CD4-positive, alpha-beta T cell (primary cell): Measurements from ENCODE around the gene ARHGAP15. TPM values are rescaled to one million over a fixed set of nuclear protein-coding genes. Genes with fewer than 3 reads are reported as not detected.

Experiments
- ATAC-seq: fragments of 200-7000 bp; cut with Tn5 transposase; one replicate; pipeline ENCODE4 v1.10.0; 2022; ENCODE audit warnings: mild to moderate bottlenecking; ENCODE audit not compliant: poor library complexity
- CTCF ChIA-PET: fragments of 350-600 bp; sonication (Branson Sonifier 250); formaldehyde crosslinking; loops from one replicate; lab custom pipeline; 2021; ENCODE audit warnings: antibody characterized with exemption, inconsistent platforms; lab: Charles Lee
- POLR2A ChIA-PET: fragments of 350-600 bp; sonication (Branson Sonifier 250); formaldehyde crosslinking; loops from one replicate; lab custom pipeline; 2021; ENCODE audit warnings: antibody characterized with exemption, inconsistent platforms; lab: Charles Lee
- DNase-seq, 14 experiments: peaks; one replicate each; pipeline ENCODE4 v3.0.0-alpha.2; 2013 to 2020; ENCODE audit warnings: mixed read lengths in 2 of 14
- H3K27ac ChIP-seq, 2 donors: one replicate each; pipeline versions ENCODE4 v1.5.1 to v1.7.0; 2013; ENCODE audit warnings: low read length in 2 of 2, low read depth in 1 of 2, mild to moderate bottlenecking in 1 of 2
- H3K27me3 ChIP-seq, 2 experiments: 1 replicate in 1 of 2; 2 replicates in 1 of 2; pipeline versions ENCODE4 v1.6.1 to v1.7.0; 2013; ENCODE audit warnings: low read length in 2 of 2, control low read depth in 1 of 2, mild to moderate bottlenecking in 1 of 2, moderate library complexity in 1 of 2; ENCODE audit not compliant: insufficient read depth in 2 of 2, control insufficient read depth in 1 of 2
- H3K36me3 ChIP-seq: one replicate; pipeline ENCODE4 v1.6.1; 2013; ENCODE audit warnings: low read length, control low read depth; ENCODE audit not compliant: insufficient read depth
- H3K4me1 ChIP-seq: one replicate; pipeline ENCODE4 v1.6.1; 2013; ENCODE audit warnings: low read length, control low read depth; ENCODE audit not compliant: insufficient read depth
- H3K4me3 ChIP-seq: one replicate; pipeline ENCODE4 v1.5.1; 2013; ENCODE audit warnings: mild to moderate bottlenecking, low read length, moderate library complexity
- H3K9me3 ChIP-seq, 2 experiments: 1 replicate in 1 of 2; 2 replicates in 1 of 2; pipeline versions ENCODE4 v1.6.1 to v1.7.0; 2013; ENCODE audit warnings: low read length in 2 of 2, mild to moderate bottlenecking in 2 of 2, control low read depth in 1 of 2, moderate library complexity in 1 of 2; ENCODE audit not compliant: control insufficient read depth in 1 of 2, insufficient read depth in 1 of 2
- H3K27ac Mint-ChIP-seq: one replicate; pipeline ENCODE4 v1.8.0; 2020; ENCODE audit warnings: mixed read lengths
- H3K27me3 Mint-ChIP-seq: one replicate; pipeline ENCODE4 v1.8.0; 2021; ENCODE audit warnings: mixed read lengths
- H3K36me3 Mint-ChIP-seq: one replicate; pipeline ENCODE4 v1.8.0; 2021; ENCODE audit warnings: low read depth, mixed read lengths
- H3K4me1 Mint-ChIP-seq: one replicate; pipeline ENCODE4 v1.8.0; 2021; ENCODE audit warnings: low read depth, mixed read lengths
- H3K4me3 Mint-ChIP-seq: one replicate; pipeline ENCODE4 v1.8.0; 2020; ENCODE audit warnings: mild to moderate bottlenecking, mixed read lengths
- H3K9me3 Mint-ChIP-seq: one replicate; pipeline ENCODE4 v1.8.0; 2020; ENCODE audit warnings: mixed read lengths
- CTCF ChIP-seq: fragments of 200-600 bp; IDR thresholded peaks from one replicate; pipeline ENCODE4 v1.8.0; 2022; ENCODE audit warnings: antibody characterized with exemption, mild to moderate bottlenecking
- intact Hi-C, 2 experiments: fragments of 100-400 bp; cut with DNase I in 1 of 2; cut with micrococcal nuclease in 1 of 2; formaldehyde crosslinking; loops; one replicate each; pipeline versions ENCODE4 v1.15.1 to v1.9.0; 2023 to 2025; cut with DNase I, micrococcal nuclease
- total RNA-seq, 174 experiments: library from RNA in 2 of 174; stranded (reverse) in 2 of 174; gene quantifications; one replicate each; pipeline ENCODE4 v1.2.3 and lab custom pipeline; 2021 to 2026

Gene ARHGAP15
- total RNA-seq, 2 experiments from 2014 or later = 158 to 165 TPM

GRCh38 chr2:143463719-143464118 is 334.5 kb downstream of the ARHGAP15 start:
- ATAC-seq = no peak
- CTCF ChIA-PET = no interaction called here
- no peaks in the 10 kb centered on the region for H3K27me3 ChIP-seq
- Mint-ChIP-seq H3K9me3 (no peaks in the 10 kb centered on the region), H3K4me1 (peaks cover 44% of the 10 kb centered on the region), H3K27me3 (no peaks in the 10 kb centered on the region), H3K4me3 (no peak overlapping the region), H3K36me3 (peaks cover 58% of the 10 kb centered on the region), H3K27ac (no peak overlapping the region)
- H3K27ac ChIP-seq = no peak overlapping the region
- no peaks in the 10 kb centered on the region for H3K4me1 ChIP-seq
- DNase-seq = no peak
- intact Hi-C loops = no loop called here
- H3K36me3 ChIP-seq = peaks cover 5% of the 10 kb centered on the region
- H3K4me3 ChIP-seq = no peak overlapping the region
- H3K9me3 ChIP-seq = no peaks in the 10 kb centered on the region
- POLR2A ChIA-PET = interaction anchor here (1.5 kb wide), 1 partner anchor 9 kb away, joined by 3 read pairs; no protein-coding TSS in a partner anchor
- no peak for TF ChIP-seq CTCF

- Mint-ChIP-seq H3K4me1 (peaks cover 43% of the 10 kb centered on the region), H3K36me3 (peaks cover 58% of the 10 kb centered on the region), H3K27me3 (no peaks in the 10 kb centered on the region), H3K4me3 (no peak overlapping the region), H3K9me3 (no peaks in the 10 kb centered on the region), H3K27ac (no peak overlapping the region)
- ChIA-PET POLR2A (no interaction called here), CTCF (interaction anchor here (1.0 kb wide), 1 partner anchor 11 kb away, joined by 3 read pairs; no protein-coding TSS in a partner anchor)
- H3K9me3 ChIP-seq = no peaks in the 10 kb centered on the region
- no peak for TF ChIP-seq CTCF
- DNase-seq = no peak
- no peaks in the 10 kb centered on the region for H3K4me1 ChIP-seq
- H3K27me3 ChIP-seq = no peaks in the 10 kb centered on the region
- no peak overlapping the region for H3K4me3 ChIP-seq
- peaks cover 10% of the 10 kb centered on the region for H3K36me3 ChIP-seq
- intact Hi-C loops = no loop called here
- H3K27ac ChIP-seq = no peak overlapping the region
- ATAC-seq = no peak
Observed at GRCh38 chr2:143466391-143466790, 337.2 kb downstream of the ARHGAP15 start.

- Mint-ChIP-seq H3K36me3 (peaks cover 60% of the 10 kb centered on the region), H3K9me3 (no peaks in the 10 kb centered on the region), H3K4me3 (no peak overlapping the region), H3K4me1 (peaks cover 47% of the 10 kb centered on the region), H3K27ac (no peak overlapping the region), H3K27me3 (no peaks in the 10 kb centered on the region)
- Histone ChIP-seq H3K4me3 (no peak overlapping the region), H3K36me3 (peaks cover 16% of the 10 kb centered on the region), H3K9me3 (no peaks in the 10 kb centered on the region), H3K27me3 (no peaks in the 10 kb centered on the region), H3K4me1 (no peaks in the 10 kb centered on the region), H3K27ac (no peak overlapping the region)
- no peak for DNase-seq
- intact Hi-C loops = no loop called here
- POLR2A ChIA-PET = no interaction called here
- no peak for ATAC-seq
- no peak for TF ChIP-seq CTCF
- CTCF ChIA-PET = no interaction called here
Observed at GRCh38 chr2:143467011-143467410, 337.8 kb downstream of the ARHGAP15 start.
